ENCODE measurements around the gene CBARP. TPM values are rescaled to one million over a fixed set of nuclear protein-coding genes. Genes with fewer than 3 reads are reported as not detected.

Gene CBARP
- total and polyA plus RNA-seq, 9 of the 15 experiments (the other 6 are each of a cell fraction or from before 2014, with no cell fraction given), result 0.03 to 8.9 (median 1.2) TPM; not detected in 1

DNA sequence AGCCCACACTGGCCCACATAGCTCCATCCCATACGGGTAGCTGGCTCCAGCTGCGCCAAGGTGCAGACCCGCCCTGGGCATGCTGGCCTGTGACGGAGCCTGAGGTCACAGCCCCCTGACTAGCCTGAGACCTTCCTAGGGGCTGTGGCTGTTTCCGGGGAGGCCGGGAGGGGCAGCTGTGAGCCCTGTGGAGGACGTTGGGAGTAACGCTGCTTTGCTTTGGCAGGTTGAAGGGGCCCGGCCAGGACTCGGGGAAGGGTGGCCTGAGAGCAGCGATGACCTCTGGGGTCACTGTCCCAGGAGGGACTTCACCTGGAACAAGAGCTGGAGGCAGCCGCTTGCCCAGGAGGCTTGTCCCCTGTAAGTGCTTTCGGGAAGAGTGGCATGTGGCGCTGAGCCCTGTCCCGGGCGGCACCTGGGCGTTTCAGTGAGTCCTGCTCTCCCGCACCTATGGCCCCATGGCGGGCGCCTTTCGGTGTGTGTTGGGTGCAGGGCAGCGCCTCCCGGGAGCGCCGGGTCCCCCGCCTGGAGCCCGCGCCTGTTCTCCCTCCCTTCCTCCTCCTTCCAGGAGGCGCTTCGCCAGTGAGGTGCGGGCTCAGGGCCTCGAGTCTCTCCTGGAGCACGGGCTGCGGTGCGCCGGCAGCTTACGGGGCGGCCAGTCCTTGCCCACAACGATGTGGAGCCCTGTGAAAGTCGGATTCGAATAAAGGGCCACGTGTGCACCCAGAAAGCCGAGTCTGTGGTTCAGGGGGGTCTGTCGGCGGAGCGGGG is 36.5 kb upstream of the CBARP start (continued):
- TF ChIP-seq ZNF12 (CRISPR knock-in tag; IDR thresholded peaks at IDR 0.05) (no peak), ZNF174 (CRISPR knock-in tag; IDR thresholded peaks at IDR 0.05) (no peak), MXI1 (IDR thresholded peaks at IDR 0.05; ENCODE audit: low read depth, low read length) (no peak), ZNF354B (CRISPR knock-in tag; IDR thresholded peaks at IDR 0.05) (no peak), ZFPM2 (CRISPR knock-in tag; IDR thresholded peaks at IDR 0.05) (peak; percentile 14; the same call in 1 of the 2 replicates), TRIM28 (IDR thresholded peaks at IDR 0.05) (no peak), SMARCA5 (IDR thresholded peaks at IDR 0.05) (no peak), EP300 (IDR thresholded peaks at IDR 0.05; ENCODE audit: low read length) (no peak), FOXJ3 (CRISPR knock-in tag; IDR thresholded peaks at IDR 0.05) (no peak), DNMT1 (IDR thresholded peaks at IDR 0.05) (no peak), HDAC3 (IDR thresholded peaks at IDR 0.05; ENCODE audit: borderline replicate concordance, partially characterized antibody) (no peak), ZNF24 (IDR thresholded peaks at IDR 0.05) (no peak)
- TF ChIP-seq, protein P1, sequence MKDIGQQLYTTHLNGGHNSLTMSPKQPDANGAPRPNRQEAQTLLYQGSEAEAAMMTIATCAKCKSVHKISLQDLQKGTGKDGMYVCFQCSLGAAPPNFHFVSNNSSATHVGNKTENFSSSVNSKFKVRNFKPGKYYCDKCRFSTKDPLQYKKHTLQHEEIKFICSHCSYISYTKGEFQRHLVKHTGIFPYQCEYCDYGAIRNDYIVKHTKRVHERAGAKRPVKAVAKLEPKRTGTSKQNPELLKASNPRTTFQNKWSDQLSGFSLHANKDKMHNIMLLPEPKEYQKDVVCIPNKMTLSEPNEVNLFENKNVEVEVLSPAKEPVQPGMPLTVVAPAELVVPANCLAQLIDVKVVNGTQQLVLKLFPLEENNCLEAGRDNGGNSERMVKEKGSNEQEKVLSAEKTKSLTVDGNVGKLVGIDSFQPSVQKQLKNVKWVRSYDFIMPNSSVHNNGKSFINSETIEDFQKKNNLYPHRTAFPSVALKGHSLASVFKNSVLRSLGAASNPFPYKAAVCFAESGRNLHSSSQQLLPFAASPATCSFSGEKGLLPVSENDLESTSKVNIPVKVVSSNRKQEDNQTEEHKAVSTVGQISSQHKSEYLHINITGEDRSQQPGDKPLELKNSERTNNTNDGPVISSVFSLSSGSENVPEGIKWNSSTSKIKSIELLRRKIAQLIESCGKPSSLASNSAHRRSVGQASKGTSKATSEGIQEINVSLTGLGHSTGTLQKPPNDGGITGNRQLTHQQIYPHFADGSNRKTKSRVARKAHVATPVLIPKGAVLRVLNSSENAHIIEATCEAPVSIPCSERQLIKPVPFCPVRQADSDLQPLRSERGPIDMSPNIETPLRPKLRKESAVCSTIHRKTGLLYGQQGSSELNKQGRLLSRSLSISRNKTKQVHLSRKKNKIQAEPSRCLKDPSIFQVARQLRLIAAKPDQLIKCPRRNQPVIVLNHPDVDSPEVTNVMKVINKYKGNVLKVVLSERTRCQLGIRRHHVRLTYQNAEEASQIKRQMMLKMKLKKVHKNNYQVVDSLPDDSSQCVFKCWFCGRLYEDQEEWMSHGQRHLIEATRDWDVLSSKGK (CRISPR knock-in tag; IDR thresholded peaks at IDR 0.05), result no peak
- TF ChIP-seq, protein P2, sequence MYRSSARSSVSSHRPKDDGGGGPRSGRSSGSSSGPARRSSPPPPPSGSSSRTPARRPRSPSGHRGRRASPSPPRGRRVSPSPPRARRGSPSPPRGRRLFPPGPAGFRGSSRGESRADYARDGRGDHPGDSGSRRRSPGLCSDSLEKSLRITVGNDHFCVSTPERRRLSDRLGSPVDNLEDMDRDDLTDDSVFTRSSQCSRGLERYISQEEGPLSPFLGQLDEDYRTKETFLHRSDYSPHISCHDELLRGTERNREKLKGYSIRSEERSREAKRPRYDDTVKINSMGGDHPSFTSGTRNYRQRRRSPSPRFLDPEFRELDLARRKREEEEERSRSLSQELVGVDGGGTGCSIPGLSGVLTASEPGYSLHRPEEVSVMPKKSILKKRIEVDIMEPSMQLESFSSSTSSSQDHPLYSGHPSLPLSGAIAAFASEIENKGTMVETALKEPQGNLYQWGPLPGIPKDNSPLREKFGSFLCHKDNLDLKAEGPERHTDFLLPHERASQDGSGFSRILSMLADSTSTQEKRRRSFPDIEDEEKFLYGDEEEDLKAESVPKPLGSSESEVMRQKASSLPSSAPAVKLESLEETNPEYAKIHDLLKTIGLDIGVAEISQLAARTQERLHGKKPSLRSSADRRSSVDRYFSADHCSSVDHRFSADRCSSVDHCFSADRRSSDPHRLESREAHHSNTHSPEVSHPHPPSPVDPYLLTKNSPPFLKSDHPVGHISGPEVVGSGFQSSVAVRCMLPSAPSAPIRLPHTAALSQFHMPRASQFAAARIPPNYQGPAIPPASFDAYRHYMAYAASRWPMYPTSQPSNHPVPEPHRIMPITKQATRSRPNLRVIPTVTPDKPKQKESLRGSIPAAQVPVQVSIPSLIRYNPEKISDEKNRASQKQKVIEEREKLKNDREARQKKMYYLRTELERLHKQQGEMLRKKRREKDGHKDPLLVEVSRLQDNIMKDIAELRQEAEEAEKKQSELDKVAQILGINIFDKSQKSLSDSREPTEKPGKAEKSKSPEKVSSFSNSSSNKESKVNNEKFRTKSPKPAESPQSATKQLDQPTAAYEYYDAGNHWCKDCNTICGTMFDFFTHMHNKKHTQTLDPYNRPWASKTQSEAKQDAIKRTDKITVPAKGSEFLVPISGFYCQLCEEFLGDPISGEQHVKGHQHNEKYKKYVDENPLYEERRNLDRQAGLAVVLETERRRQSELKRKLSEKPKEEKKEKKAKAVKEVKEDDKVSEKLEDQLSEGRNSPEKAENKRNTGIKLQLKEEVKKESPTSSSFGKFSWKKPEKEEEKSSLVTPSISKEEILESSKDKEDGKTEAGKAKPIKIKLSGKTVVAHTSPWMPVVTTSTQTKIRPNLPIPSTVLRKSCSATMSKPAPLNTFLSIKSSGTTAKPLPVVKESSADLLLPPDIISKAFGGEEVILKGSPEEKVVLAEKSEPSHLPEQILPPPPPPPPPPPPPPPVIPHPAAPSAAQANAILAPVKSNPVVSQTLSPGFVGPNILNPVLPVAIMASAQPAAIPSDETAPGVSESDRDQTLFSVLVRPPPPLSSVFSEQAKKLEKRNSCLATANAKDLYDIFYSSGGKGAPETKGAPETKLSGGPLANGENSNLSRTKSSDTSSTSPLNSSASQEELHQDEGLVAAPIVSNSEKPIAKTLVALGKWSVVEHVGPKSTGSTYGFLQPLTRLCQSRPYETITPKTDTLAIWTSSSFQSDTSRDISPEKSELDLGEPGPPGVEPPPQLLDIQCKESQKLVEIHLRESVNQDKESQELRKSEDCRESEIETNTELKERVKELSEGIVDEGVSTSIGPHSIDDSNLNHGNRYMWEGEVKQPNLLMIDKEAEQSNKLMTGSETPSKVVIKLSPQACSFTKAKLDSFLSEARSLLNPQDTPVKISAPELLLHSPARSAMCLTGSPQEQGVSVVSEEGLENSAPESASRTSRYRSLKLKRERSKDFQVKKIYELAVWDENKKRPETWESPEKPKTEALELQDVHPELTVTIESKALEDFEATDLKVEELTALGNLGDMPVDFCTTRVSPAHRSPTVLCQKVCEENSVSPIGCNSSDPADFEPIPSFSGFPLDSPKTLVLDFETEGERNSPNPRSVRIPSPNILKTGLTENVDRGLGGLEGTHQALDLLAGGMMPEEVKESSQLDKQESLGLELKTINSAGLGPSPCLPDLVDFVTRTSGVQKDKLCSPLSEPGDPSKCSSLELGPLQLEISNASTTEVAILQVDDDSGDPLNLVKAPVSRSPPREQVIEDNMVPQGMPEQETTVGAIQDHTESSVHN (IDR thresholded peaks at IDR 0.05; ENCODE audit: borderline replicate concordance in 1 of 2, low read depth in 1 of 2), result no peak
- TF ChIP-seq, protein P3, sequence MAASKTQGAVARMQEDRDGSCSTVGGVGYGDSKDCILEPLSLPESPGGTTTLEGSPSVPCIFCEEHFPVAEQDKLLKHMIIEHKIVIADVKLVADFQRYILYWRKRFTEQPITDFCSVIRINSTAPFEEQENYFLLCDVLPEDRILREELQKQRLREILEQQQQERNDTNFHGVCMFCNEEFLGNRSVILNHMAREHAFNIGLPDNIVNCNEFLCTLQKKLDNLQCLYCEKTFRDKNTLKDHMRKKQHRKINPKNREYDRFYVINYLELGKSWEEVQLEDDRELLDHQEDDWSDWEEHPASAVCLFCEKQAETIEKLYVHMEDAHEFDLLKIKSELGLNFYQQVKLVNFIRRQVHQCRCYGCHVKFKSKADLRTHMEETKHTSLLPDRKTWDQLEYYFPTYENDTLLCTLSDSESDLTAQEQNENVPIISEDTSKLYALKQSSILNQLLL (CRISPR knock-in tag; IDR thresholded peaks at IDR 0.05; ENCODE audit: borderline replicate concordance), result no peak

Measured in K562 (cell line).